RWPE1 (cell line): Measurements from ENCODE around the gene NPNT.

Source experiments
- CTCF ChIA-PET: fragments of 350-600 bp; sonication (Branson Sonifier 250); formaldehyde crosslinking; extraction: SDS; loops from one replicate; lab custom pipeline; 2021; lab: Yijun Ruan, JAX
- POLR2A ChIA-PET: fragments of 400-600 bp; formaldehyde crosslinking; extraction: SDS; loops from one replicate; lab custom pipeline; 2020; ENCODE audit warnings: antibody characterized with exemption; ENCODE audit not compliant: low non-redundant PET; lab: Yijun Ruan, JAX
- DNase-seq: peaks from one replicate; pipeline ENCODE4 v3.0.0; 2012; ENCODE audit warnings: low spot score
- H3K27ac ChIP-seq: fragments of 450-650 bp; 2 replicates; pipeline ENCODE4 v1.5.1; 2017
- CTCF ChIP-seq: fragments of 450-650 bp; conservative IDR thresholded peaks from 2 replicates; pipeline ENCODE4 v1.5.1; 2017; ENCODE audit warnings: low read depth, mild to moderate bottlenecking

The NPNT gene

GRCh38 chr4:105933083-105933482 lies 37.8 kb downstream of the NPNT start:
- no peak for TF ChIP-seq CTCF
- ChIA-PET CTCF (no interaction called here), POLR2A (no interaction called here)
- H3K27ac ChIP-seq: no peak overlapping the region
- no peak for DNase-seq

GRCh38 chr4:105934386-105934785 lies 39.1 kb downstream of the NPNT start:
- H3K27ac ChIP-seq: no peak overlapping the region
- POLR2A ChIA-PET: no interaction called here
- CTCF ChIA-PET: no interaction called here
- no peak for TF ChIP-seq CTCF
- no peak for DNase-seq

- ChIA-PET CTCF (interaction anchor here (0.7 kb wide), 1 partner anchor 12 kb away, joined by 4 read pairs; no protein-coding TSS in a partner anchor), POLR2A (no interaction called here)
- no peak for DNase-seq
- TF ChIP-seq CTCF: no peak
- no peak overlapping the region for H3K27ac ChIP-seq
Observed at GRCh38 chr4:105936901-105937300, 41.6 kb downstream of the NPNT start.

GRCh38 chr4:105937759-105938158 lies 42.5 kb downstream of the NPNT start:
- no peak for DNase-seq
- TF ChIP-seq CTCF: no peak
- H3K27ac ChIP-seq: no peak overlapping the region
- CTCF ChIA-PET: no interaction called here
- POLR2A ChIA-PET: no interaction called here

GRCh38 chr4:105943234-105943633 lies 48.0 kb downstream of the NPNT start:
- no peak for TF ChIP-seq CTCF
- no peak for DNase-seq
- no peak overlapping the region for H3K27ac ChIP-seq
- ChIA-PET POLR2A (no interaction called here), CTCF (no interaction called here)

- no peak overlapping the region for H3K27ac ChIP-seq
- DNase-seq: no peak
- CTCF ChIA-PET: no interaction called here
- POLR2A ChIA-PET: no interaction called here
- TF ChIP-seq CTCF: no peak
Observed at GRCh38 chr4:105944540-105944939, 49.3 kb downstream of the NPNT start.

- no peak for DNase-seq
- TF ChIP-seq CTCF: no peak
- no peak overlapping the region for H3K27ac ChIP-seq
- ChIA-PET POLR2A (no interaction called here), CTCF (no interaction called here)
Observed at GRCh38 chr4:105946771-105947170, 51.5 kb downstream of the NPNT start.
